HTERT RPE-1 (cell line): Measurements from ENCODE around the gene TAB3.

Source experiments
- in situ Hi-C: fragments of 300-500 bp; cut with MboI; formaldehyde crosslinking; loops from 4 replicates; pipeline ENCODE4 v1.14.3; 2020; ENCODE audit warnings: low sequenced_read_pairs

The TAB3 gene

GRCh38 chrX:30777575-30777974 lies 111.5 kb downstream of the TAB3 start:
- in situ Hi-C loops = no loop called here
